ENCODE results near the gene ZNF385B.

Gene ZNF385B

GRCh38 chr2:179729966-179730365 is 131.4 kb downstream of the ZNF385B start:
- no peak for DNase-seq

- no peak for DNase-seq
Observed at GRCh38 chr2:179726461-179727180, 134.8 kb downstream of the ZNF385B start.

GRCh38 chr2:179724403-179724802 is 137.0 kb downstream of the ZNF385B start:
- DNase-seq: no peak

GRCh38 chr2:179720173-179720772 is 141.1 kb downstream of the ZNF385B start:
- DNase-seq: no peak

- DNase-seq: no peak
Observed at GRCh38 chr2:179715871-179716270, 145.5 kb downstream of the ZNF385B start.

GRCh38 chr2:179715196-179715595 is 146.2 kb downstream of the ZNF385B start:
- no peak for DNase-seq

- DNase-seq: no peak
Observed at GRCh38 chr2:179712825-179713224, 148.6 kb downstream of the ZNF385B start.

- DNase-seq: no peak
Observed at GRCh38 chr2:179711375-179711774, 150.0 kb downstream of the ZNF385B start.

GRCh38 chr2:179703702-179704101 is 157.7 kb downstream of the ZNF385B start:
- no peak for DNase-seq

- no peak for DNase-seq
Observed at GRCh38 chr2:179702912-179703311, 158.5 kb downstream of the ZNF385B start.

- no peak for DNase-seq
Observed at GRCh38 chr2:179701524-179702110, 159.8 kb downstream of the ZNF385B start.

GRCh38 chr2:179695486-179695885 is 165.9 kb downstream of the ZNF385B start:
- DNase-seq: no peak

- no peak for DNase-seq
Observed at GRCh38 chr2:179694963-179695362, 166.4 kb downstream of the ZNF385B start.

- DNase-seq: no peak
Observed at GRCh38 chr2:179692610-179693009, 168.8 kb downstream of the ZNF385B start.

- DNase-seq: no peak
Observed at GRCh38 chr2:179692043-179692442, 169.4 kb downstream of the ZNF385B start.

GRCh38 chr2:179691235-179691634 is 170.2 kb downstream of the ZNF385B start:
- DNase-seq: no peak

- no peak for DNase-seq
Observed at GRCh38 chr2:179686718-179687342, 174.6 kb downstream of the ZNF385B start.

GRCh38 chr2:179686069-179686468 is 175.3 kb downstream of the ZNF385B start:
- no peak for DNase-seq

GRCh38 chr2:179685146-179685545 is 176.3 kb downstream of the ZNF385B start:
- no peak for DNase-seq

GRCh38 chr2:179682756-179683155 is 178.7 kb downstream of the ZNF385B start:
- no peak for DNase-seq

GRCh38 chr2:179677746-179678505 is 183.5 kb downstream of the ZNF385B start:
- no peak for DNase-seq

GRCh38 chr2:179677077-179677688 is 184.2 kb downstream of the ZNF385B start:
- no peak for DNase-seq

- DNase-seq: no peak
Observed at GRCh38 chr2:179675435-179675834, 186.0 kb downstream of the ZNF385B start.

Data from stimulated activated CD4-positive, alpha-beta T cell treated with anti-CD3 and anti-CD28 coated beads, Interleukin-4, amount 100 ng/mL, for 24 hours (primary cell).